Measurements from ENCODE around the gene CHRNA10.

DNA sequence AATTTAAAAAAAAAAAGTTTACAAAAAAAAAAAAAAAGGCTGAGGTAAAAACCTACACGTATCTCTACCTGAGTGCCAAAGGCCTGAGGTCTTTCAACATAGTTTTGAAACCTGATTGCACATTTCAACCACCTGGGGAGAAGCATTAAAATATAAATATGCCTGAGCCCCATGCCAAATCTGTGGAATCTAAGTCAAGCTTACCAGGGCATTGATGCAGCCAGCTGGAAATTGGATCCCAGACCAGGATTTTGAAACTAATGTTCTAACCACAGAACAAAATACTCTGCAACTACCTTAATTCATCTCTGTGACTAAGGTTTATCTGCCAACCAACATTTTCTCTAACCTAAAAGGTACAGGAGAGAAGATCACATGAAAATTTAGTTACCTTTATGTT lies 38.8 kb upstream of the CHRNA10 start:
- TF ChIP-seq, protein P1, sequence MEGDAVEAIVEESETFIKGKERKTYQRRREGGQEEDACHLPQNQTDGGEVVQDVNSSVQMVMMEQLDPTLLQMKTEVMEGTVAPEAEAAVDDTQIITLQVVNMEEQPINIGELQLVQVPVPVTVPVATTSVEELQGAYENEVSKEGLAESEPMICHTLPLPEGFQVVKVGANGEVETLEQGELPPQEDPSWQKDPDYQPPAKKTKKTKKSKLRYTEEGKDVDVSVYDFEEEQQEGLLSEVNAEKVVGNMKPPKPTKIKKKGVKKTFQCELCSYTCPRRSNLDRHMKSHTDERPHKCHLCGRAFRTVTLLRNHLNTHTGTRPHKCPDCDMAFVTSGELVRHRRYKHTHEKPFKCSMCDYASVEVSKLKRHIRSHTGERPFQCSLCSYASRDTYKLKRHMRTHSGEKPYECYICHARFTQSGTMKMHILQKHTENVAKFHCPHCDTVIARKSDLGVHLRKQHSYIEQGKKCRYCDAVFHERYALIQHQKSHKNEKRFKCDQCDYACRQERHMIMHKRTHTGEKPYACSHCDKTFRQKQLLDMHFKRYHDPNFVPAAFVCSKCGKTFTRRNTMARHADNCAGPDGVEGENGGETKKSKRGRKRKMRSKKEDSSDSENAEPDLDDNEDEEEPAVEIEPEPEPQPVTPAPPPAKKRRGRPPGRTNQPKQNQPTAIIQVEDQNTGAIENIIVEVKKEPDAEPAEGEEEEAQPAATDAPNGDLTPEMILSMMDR (IDR thresholded peaks at IDR 0.05): no peak
- no peak for TF ChIP-seq REST (IDR thresholded peaks at IDR 0.05; ENCODE audit: low read depth, low read length)
- TF ChIP-seq EZH2phosphoT487 (IDR thresholded peaks at IDR 0.05; ENCODE audit: borderline replicate concordance, low read depth): no peak
- TF ChIP-seq EP300 (IDR thresholded peaks at IDR 0.05; ENCODE audit: borderline replicate concordance in 1 of 2, low read depth in 1 of 2, low read length in 1 of 2): no peak
- TF ChIP-seq FOXJ3 (CRISPR knock-in tag; IDR thresholded peaks at IDR 0.05): no peak
- TF ChIP-seq SIN3A (IDR thresholded peaks at IDR 0.05; ENCODE audit: borderline replicate concordance, low read depth, low read length): no peak
- no peak for TF ChIP-seq MXI1 (IDR thresholded peaks at IDR 0.05; ENCODE audit: low read depth, low read length)
- TF ChIP-seq, protein P2, sequence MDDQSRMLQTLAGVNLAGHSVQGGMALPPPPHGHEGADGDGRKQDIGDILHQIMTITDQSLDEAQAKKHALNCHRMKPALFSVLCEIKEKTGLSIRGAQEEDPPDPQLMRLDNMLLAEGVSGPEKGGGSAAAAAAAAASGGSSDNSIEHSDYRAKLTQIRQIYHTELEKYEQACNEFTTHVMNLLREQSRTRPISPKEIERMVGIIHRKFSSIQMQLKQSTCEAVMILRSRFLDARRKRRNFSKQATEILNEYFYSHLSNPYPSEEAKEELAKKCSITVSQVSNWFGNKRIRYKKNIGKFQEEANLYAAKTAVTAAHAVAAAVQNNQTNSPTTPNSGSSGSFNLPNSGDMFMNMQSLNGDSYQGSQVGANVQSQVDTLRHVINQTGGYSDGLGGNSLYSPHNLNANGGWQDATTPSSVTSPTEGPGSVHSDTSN (IDR thresholded peaks at IDR 0.05): no peak
- no peak for TF ChIP-seq GATA2 (CRISPR knock-in tag; IDR thresholded peaks at IDR 0.05)
- no peak for TF ChIP-seq SMC3 (IDR thresholded peaks at IDR 0.05; ENCODE audit: low read depth, low read length)
- TF ChIP-seq, protein P3, sequence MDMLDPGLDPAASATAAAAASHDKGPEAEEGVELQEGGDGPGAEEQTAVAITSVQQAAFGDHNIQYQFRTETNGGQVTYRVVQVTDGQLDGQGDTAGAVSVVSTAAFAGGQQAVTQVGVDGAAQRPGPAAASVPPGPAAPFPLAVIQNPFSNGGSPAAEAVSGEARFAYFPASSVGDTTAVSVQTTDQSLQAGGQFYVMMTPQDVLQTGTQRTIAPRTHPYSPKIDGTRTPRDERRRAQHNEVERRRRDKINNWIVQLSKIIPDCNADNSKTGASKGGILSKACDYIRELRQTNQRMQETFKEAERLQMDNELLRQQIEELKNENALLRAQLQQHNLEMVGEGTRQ (IDR thresholded peaks at IDR 0.05; ENCODE audit: borderline replicate concordance, low read depth, low read length): no peak
- TF ChIP-seq RAD21 (IDR thresholded peaks at IDR 0.05; ENCODE audit: low read length): no peak
- TF ChIP-seq POLR2AphosphoS5 (IDR thresholded peaks at IDR 0.05; ENCODE audit: low read depth, low read length): no peak
- no peak for TF ChIP-seq TAF1 (IDR thresholded peaks at IDR 0.05; ENCODE audit: borderline replicate concordance, low read depth, low read length)

Data from SK-N-SH (cell line).